Measurements from ENCODE around the gene ZMYM3.

- no peak for TF ChIP-seq POLR2AphosphoS5 (IDR thresholded peaks at IDR 0.05)
- TF ChIP-seq, protein P1, sequence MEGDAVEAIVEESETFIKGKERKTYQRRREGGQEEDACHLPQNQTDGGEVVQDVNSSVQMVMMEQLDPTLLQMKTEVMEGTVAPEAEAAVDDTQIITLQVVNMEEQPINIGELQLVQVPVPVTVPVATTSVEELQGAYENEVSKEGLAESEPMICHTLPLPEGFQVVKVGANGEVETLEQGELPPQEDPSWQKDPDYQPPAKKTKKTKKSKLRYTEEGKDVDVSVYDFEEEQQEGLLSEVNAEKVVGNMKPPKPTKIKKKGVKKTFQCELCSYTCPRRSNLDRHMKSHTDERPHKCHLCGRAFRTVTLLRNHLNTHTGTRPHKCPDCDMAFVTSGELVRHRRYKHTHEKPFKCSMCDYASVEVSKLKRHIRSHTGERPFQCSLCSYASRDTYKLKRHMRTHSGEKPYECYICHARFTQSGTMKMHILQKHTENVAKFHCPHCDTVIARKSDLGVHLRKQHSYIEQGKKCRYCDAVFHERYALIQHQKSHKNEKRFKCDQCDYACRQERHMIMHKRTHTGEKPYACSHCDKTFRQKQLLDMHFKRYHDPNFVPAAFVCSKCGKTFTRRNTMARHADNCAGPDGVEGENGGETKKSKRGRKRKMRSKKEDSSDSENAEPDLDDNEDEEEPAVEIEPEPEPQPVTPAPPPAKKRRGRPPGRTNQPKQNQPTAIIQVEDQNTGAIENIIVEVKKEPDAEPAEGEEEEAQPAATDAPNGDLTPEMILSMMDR (IDR thresholded peaks at IDR 0.05), result no peak
- TF ChIP-seq EP300 (IDR thresholded peaks at IDR 0.05), result no peak
- no peak for TF ChIP-seq POLR2A (IDR thresholded peaks at IDR 0.05; ENCODE audit: low read depth)
These were observed 54.5 kb downstream of the ZMYM3 start for GRCh38 chrX:71199252-71200008.
